GM23338 (cell line): Measurements from ENCODE around the gene ASL. TPM values are rescaled to one million over a fixed set of nuclear protein-coding genes. Genes with fewer than 3 reads are reported as not detected.

Experiments used
- ATAC-seq: fragments of 200-7000 bp; cut with Tn5 transposase; 3 replicates; pipeline ENCODE4 v1.9.1; 2020
- DNase-seq: peaks from one replicate; pipeline ENCODE4 v3.0.0-alpha.2; 2015; ENCODE audit warnings: low spot score
- H2AFZ ChIP-seq: fragments of 200-600 bp; sonication (generic); 2 replicates; pipeline ENCODE4 v1.8.0; 2016; ENCODE audit warnings: antibody characterized with exemption, mild to moderate bottlenecking, moderate library complexity
- H3F3A ChIP-seq: fragments of 200-600 bp; sonication (generic); replicated peaks from 2 replicates; pipeline ENCODE4 v1.8.0; 2017; ENCODE audit warnings: antibody characterized with exemption, mixed run types, low read depth
- H3K27ac ChIP-seq: fragments of 200-600 bp; sonication (generic); 2 replicates; pipeline ENCODE4 v1.6.1; 2016; ENCODE audit warnings: low read depth
- H3K27me3 ChIP-seq: fragments of 200-600 bp; sonication (generic); 2 replicates; pipeline ENCODE4 v1.8.0; 2016; ENCODE audit warnings: mild to moderate bottlenecking, mixed run types, moderate library complexity; ENCODE audit not compliant: insufficient read depth
- H3K36me3 ChIP-seq: fragments of 200-600 bp; sonication (generic); 2 replicates; pipeline ENCODE4 v1.8.0; 2016; ENCODE audit warnings: mild to moderate bottlenecking; ENCODE audit not compliant: insufficient read depth
- H3K4me1 ChIP-seq: fragments of 200-600 bp; sonication (generic); 2 replicates; pipeline ENCODE4 v1.8.0; 2016; ENCODE audit warnings: mild to moderate bottlenecking, moderate library complexity; ENCODE audit not compliant: insufficient read depth
- H3K4me2 ChIP-seq: fragments of 200-600 bp; sonication (generic); 2 replicates; pipeline ENCODE4 v1.7.1; 2017; ENCODE audit warnings: mixed run types
- H3K4me3 ChIP-seq: fragments of 200-600 bp; sonication (generic); 2 replicates; pipeline ENCODE4 v1.6.1; 2016; ENCODE audit warnings: mixed run types
- H3K79me2 ChIP-seq: fragments of 200-600 bp; sonication (generic); replicated peaks from 2 replicates; pipeline ENCODE4 v1.8.0; 2017; ENCODE audit warnings: mild to moderate bottlenecking; ENCODE audit not compliant: insufficient read depth
- H3K9me2 ChIP-seq: fragments of 200-600 bp; sonication (generic); 2 replicates; pipeline ENCODE4 v1.8.0; 2017; ENCODE audit not compliant: insufficient read depth
- H4K20me1 ChIP-seq: fragments of 200-600 bp; sonication (generic); replicated peaks from 2 replicates; pipeline ENCODE4 v1.8.0; 2017; ENCODE audit warnings: mild to moderate bottlenecking; ENCODE audit not compliant: insufficient read depth
- H3K27ac Mint-ChIP-seq: 2 replicates; pipeline ENCODE4 v1.8.0; 2020; ENCODE audit warnings: inconsistent platforms, mild to moderate bottlenecking, moderate library complexity, mixed read lengths
- H3K27me3 Mint-ChIP-seq: 3 replicates; pipeline ENCODE4 v1.8.0; 2022; ENCODE audit warnings: low read depth, mild to moderate bottlenecking, moderate library complexity, mixed read lengths, inconsistent platforms; ENCODE audit not compliant: insufficient read depth, poor library complexity
- H3K36me3 Mint-ChIP-seq: 3 replicates; pipeline ENCODE4 v1.8.0; 2021; ENCODE audit warnings: low read depth, mild to moderate bottlenecking, inconsistent platforms, moderate library complexity, mixed read lengths
- H3K4me1 Mint-ChIP-seq: 3 replicates; pipeline ENCODE4 v1.8.0; 2020; ENCODE audit warnings: mild to moderate bottlenecking, inconsistent platforms, mixed read lengths
- H3K4me3 Mint-ChIP-seq: 3 replicates; pipeline ENCODE4 v1.8.0; 2021; ENCODE audit warnings: moderate library complexity, mild to moderate bottlenecking, inconsistent platforms, mixed read lengths
- H3K9me3 Mint-ChIP-seq: 3 replicates; pipeline ENCODE4 v1.8.0; 2020; ENCODE audit warnings: moderate library complexity, mild to moderate bottlenecking, inconsistent platforms, mixed read lengths
- CTCF ChIP-seq, 2 experiments: fragments of 200-600 bp in 1 of 2; sonication (generic) in 1 of 2; conservative IDR thresholded peaks; 2 replicates each; pipeline versions ENCODE4 v1.5.1 to v1.6.1; 2016 to 2017; ENCODE audit warnings: antibody characterized with exemption in 2 of 2, low read depth in 2 of 2, mild to moderate bottlenecking in 2 of 2, moderate library complexity in 1 of 2
- EZH2phosphoT487 ChIP-seq: fragments of 200-600 bp; sonication (generic); IDR thresholded peaks from one replicate; pipeline ENCODE4 v1.8.1; 2018; ENCODE audit warnings: antibody characterized with exemption; ENCODE audit not compliant: unreplicated experiment
- POLR2AphosphoS5 ChIP-seq: IDR thresholded peaks from 2 replicates; pipeline ENCODE4 v1.6.1; 2016; ENCODE audit warnings: antibody characterized with exemption, low read depth
- REST ChIP-seq: IDR thresholded peaks from one replicate; pipeline ENCODE4 v1.6.1; 2018; ENCODE audit warnings: antibody characterized with exemption; ENCODE audit not compliant: unreplicated experiment
- STAT1 ChIP-seq: IDR thresholded peaks from one replicate; pipeline ENCODE4 v1.6.1; 2016; ENCODE audit warnings: antibody characterized with exemption; ENCODE audit not compliant: unreplicated experiment
- ZNF114 ChIP-seq: fragments of 250-450 bp; sonication (Bioruptor Pico); IDR thresholded peaks from 2 replicates; pipeline ENCODE4 v1.5.0; 2020; ENCODE audit warnings: mild to moderate bottlenecking, moderate library complexity
- ZNF331 ChIP-seq: fragments of 250-450 bp; sonication (Bioruptor Pico); IDR thresholded peaks from 2 replicates; pipeline ENCODE4 v1.5.0; 2020; ENCODE audit warnings: low read depth, mild to moderate bottlenecking, moderate library complexity
- ZNF462 ChIP-seq: fragments of 250-450 bp; sonication (Bioruptor Pico); IDR thresholded peaks from 2 replicates; pipeline ENCODE4 v1.5.0; 2020; ENCODE audit warnings: mild to moderate bottlenecking, moderate library complexity
- polyA plus RNA-seq: library from polyadenylated mRNA; unstranded; fragments of >200 nt; fragmentation: Nextera tagmentation; extraction: Ambion mirVana; gene quantifications from 2 replicates; pipeline ENCODE4 v1.2.1, GENCODE V29; 2016
- total RNA-seq: library from RNA; depleted of rRNA; stranded (reverse); fragments of >200 nt; shearing (Covaris generic); gene quantifications from 2 replicates; pipeline ENCODE4 v1.2.3, GENCODE V29; 2014

The ASL gene
- total and polyA plus RNA-seq, 2 experiments from 2014 or later = 14.9 to 36.9 TPM

- Histone ChIP-seq H3K4me2 (no peak overlapping the region), H3F3A (no peaks in the 10 kb centered on the region), H3K4me1 (no peaks in the 10 kb centered on the region), H3K4me3 (no peak overlapping the region), H3K9me2 (no peaks in the 10 kb centered on the region), H4K20me1 (no peaks in the 10 kb centered on the region), H3K79me2 (no peaks in the 10 kb centered on the region), H3K27ac (no peak overlapping the region), H3K27me3 (no peaks in the 10 kb centered on the region), H3K36me3 (no peaks in the 10 kb centered on the region), H2AFZ (no peak overlapping the region)
- no peak for TF ChIP-seq POLR2AphosphoS5
- no peak for TF ChIP-seq ZNF462 (CRISPR knock-in tag)
- no peak for TF ChIP-seq EZH2phosphoT487
- no peak for TF ChIP-seq STAT1
- no peak for TF ChIP-seq ZNF331 (CRISPR knock-in tag)
- no peaks in the 10 kb centered on the region for H3K9me3 Mint-ChIP-seq
- DNase-seq (no peak), ATAC-seq (no peak)
- no peak overlapping the region for H3K4me3 Mint-ChIP-seq
- peaks cover 20% of the 10 kb centered on the region for H3K36me3 Mint-ChIP-seq
- H3K4me1 Mint-ChIP-seq = no peaks in the 10 kb centered on the region
- H3K27me3 Mint-ChIP-seq = peaks cover 3% of the 10 kb centered on the region
- H3K27ac Mint-ChIP-seq = no peak overlapping the region
Measured at GRCh38 chr7:66082886-66083415, 7.3 kb downstream of the ASL start.

GRCh38 chr7:66083677-66084076, 8.1 kb downstream of the ASL start:
- Mint-ChIP-seq H3K27ac (peak overlapping the region; percentile 65; the same call in 1 of the 2 replicates), H3K4me1 (no peaks in the 10 kb centered on the region; the same call in 2 of the 3 replicates), H3K4me3 (no peak overlapping the region), H3K27me3 (peaks cover 3% of the 10 kb centered on the region), H3K36me3 (peaks cover 20% of the 10 kb centered on the region), H3K9me3 (no peaks in the 10 kb centered on the region)
- DNase-seq (peak; percentile 28), ATAC-seq (peak; percentile 63)
- H3K4me1 ChIP-seq = no peaks in the 10 kb centered on the region; the same call in 1 of the 2 replicates
- no peak overlapping the region for H3K4me2 ChIP-seq
- no peaks in the 10 kb centered on the region for H3K27me3 ChIP-seq
- H2AFZ ChIP-seq = no peak overlapping the region
- no peak overlapping the region for H3K4me3 ChIP-seq
- no peaks in the 10 kb centered on the region for H3K79me2 ChIP-seq
- H3F3A ChIP-seq = no peaks in the 10 kb centered on the region
- H3K27ac ChIP-seq = no peak overlapping the region
- H4K20me1 ChIP-seq = no peaks in the 10 kb centered on the region
- no peaks in the 10 kb centered on the region for H3K9me2 ChIP-seq
- no peaks in the 10 kb centered on the region for H3K36me3 ChIP-seq
- peak; percentile 40 to 43 for TF ChIP-seq CTCF (conservative IDR thresholded peaks at IDR 0.05; ENCODE audit: low read depth in 2 of 2)
- TF ChIP-seq REST = no peak
- no peak for TF ChIP-seq STAT1
- no peak for TF ChIP-seq ZNF114 (CRISPR knock-in tag)
